Measurements from ENCODE around the gene SLC44A4.

DNA sequence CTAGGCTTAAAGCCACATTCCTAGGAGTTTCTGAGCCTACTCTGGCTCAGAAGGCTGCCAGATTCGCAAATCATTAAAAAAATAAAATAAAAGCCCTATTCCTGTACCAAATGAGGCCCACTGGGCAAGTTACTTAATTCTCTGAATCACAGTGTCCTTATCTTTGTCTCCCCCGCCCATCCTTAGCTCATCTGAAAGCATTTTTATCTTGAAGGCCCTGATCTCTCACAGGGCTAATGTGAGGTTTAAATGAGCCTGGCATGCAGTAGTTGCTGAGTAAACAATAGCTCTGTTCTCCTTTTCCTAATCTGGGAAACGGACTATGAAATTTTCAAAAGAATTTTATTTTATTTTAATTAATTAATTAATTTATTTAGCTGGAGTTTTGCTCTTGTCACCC lies 25.2 kb upstream of the SLC44A4 start:
- TF ChIP-seq, protein P1, sequence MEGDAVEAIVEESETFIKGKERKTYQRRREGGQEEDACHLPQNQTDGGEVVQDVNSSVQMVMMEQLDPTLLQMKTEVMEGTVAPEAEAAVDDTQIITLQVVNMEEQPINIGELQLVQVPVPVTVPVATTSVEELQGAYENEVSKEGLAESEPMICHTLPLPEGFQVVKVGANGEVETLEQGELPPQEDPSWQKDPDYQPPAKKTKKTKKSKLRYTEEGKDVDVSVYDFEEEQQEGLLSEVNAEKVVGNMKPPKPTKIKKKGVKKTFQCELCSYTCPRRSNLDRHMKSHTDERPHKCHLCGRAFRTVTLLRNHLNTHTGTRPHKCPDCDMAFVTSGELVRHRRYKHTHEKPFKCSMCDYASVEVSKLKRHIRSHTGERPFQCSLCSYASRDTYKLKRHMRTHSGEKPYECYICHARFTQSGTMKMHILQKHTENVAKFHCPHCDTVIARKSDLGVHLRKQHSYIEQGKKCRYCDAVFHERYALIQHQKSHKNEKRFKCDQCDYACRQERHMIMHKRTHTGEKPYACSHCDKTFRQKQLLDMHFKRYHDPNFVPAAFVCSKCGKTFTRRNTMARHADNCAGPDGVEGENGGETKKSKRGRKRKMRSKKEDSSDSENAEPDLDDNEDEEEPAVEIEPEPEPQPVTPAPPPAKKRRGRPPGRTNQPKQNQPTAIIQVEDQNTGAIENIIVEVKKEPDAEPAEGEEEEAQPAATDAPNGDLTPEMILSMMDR (IDR thresholded peaks at IDR 0.05; ENCODE audit: low read depth, low read length): no peak
- TF ChIP-seq EZH2phosphoT487 (IDR thresholded peaks at IDR 0.05; ENCODE audit: low read depth): no peak

Measured in OCI-LY3 (cell line).